ENCODE data around the gene PCDH9.

Gene PCDH9

GRCh38 chr13:66977161-66977560 lies 253.0 kb downstream of the PCDH9 start:
- no peaks in the 10 kb centered on the region for H3K4me1 ChIP-seq (ENCODE audit: control insufficient read depth in 1 of 2, insufficient read depth in 2 of 2, low read length in 2 of 2)
- H3K18ac ChIP-seq (ENCODE audit: low read length) = no peak overlapping the region
- no peak overlapping the region for H2BK120ac ChIP-seq (ENCODE audit: insufficient read depth, low read length, poor library complexity)
- no peak overlapping the region for H4K12ac ChIP-seq (ENCODE audit: low read depth, low read length)
- H2BK12ac ChIP-seq (ENCODE audit: low read length) = no peak overlapping the region
- no peak overlapping the region for H3K4me2 ChIP-seq (ENCODE audit: low read length)
- no peak overlapping the region for H2BK5ac ChIP-seq (ENCODE audit: low read depth, low read length, poor library complexity)
- no peak overlapping the region for H2AFZ ChIP-seq (ENCODE audit: insufficient read depth, low read length, poor library complexity)
- DNase-seq = no peak
- no peaks in the 10 kb centered on the region for H3K27me3 ChIP-seq (ENCODE audit: insufficient read depth, low read length)
- WGBS (ENCODE audit: extremely low coverage, insufficient coverage, insufficient read length) = no CpG with 5 or more reads among the region's 4 CpGs
- H3K36me3 ChIP-seq (ENCODE audit: control insufficient read depth in 1 of 2, insufficient read depth in 2 of 2, low read length in 2 of 2) = no peaks in the 10 kb centered on the region
- H4K91ac ChIP-seq (ENCODE audit: low read depth, low read length) = no peak overlapping the region
- H3K79me1 ChIP-seq (ENCODE audit: low read length) = no peaks in the 10 kb centered on the region
- H3K23ac ChIP-seq (ENCODE audit: low read length) = no peak overlapping the region
- H3K4me3 ChIP-seq (ENCODE audit: low read depth, low read length) = no peak overlapping the region
- H3K4ac ChIP-seq (ENCODE audit: low read depth, low read length) = no peak overlapping the region
- no peak overlapping the region for H2AK5ac ChIP-seq (ENCODE audit: low read length)
- no peak overlapping the region for H3K9ac ChIP-seq (ENCODE audit: low read length)
- H3K79me2 ChIP-seq (ENCODE audit: control insufficient read depth, insufficient read depth, low read length, poor library complexity) = no peaks in the 10 kb centered on the region
- no peak overlapping the region for H4K8ac ChIP-seq (ENCODE audit: low read depth, low read length)
- no peaks in the 10 kb centered on the region for H3K9me3 ChIP-seq (ENCODE audit: insufficient read depth, low read depth, low read length)
- H3K27ac ChIP-seq (ENCODE audit: low read depth, low read length) = no peak overlapping the region
- no peak overlapping the region for H3K14ac ChIP-seq (ENCODE audit: low read length)

GRCh38 chr13:66974889-66975288 lies 255.2 kb downstream of the PCDH9 start:
- H3K27me3 ChIP-seq (ENCODE audit: insufficient read depth, low read length) = no peaks in the 10 kb centered on the region
- H2AFZ ChIP-seq (ENCODE audit: insufficient read depth, low read length, poor library complexity) = no peak overlapping the region
- H2BK5ac ChIP-seq (ENCODE audit: low read depth, low read length, poor library complexity) = no peak overlapping the region
- no peak overlapping the region for H3K18ac ChIP-seq (ENCODE audit: low read length)
- H3K79me2 ChIP-seq (ENCODE audit: control insufficient read depth, insufficient read depth, low read length, poor library complexity) = no peaks in the 10 kb centered on the region
- H3K4me3 ChIP-seq (ENCODE audit: low read depth, low read length) = no peak overlapping the region
- H3K4me1 ChIP-seq (ENCODE audit: control insufficient read depth in 1 of 2, insufficient read depth in 2 of 2, low read length in 2 of 2) = no peaks in the 10 kb centered on the region
- H4K12ac ChIP-seq (ENCODE audit: low read depth, low read length) = no peak overlapping the region
- no peak overlapping the region for H2BK120ac ChIP-seq (ENCODE audit: insufficient read depth, low read length, poor library complexity)
- no peaks in the 10 kb centered on the region for H3K36me3 ChIP-seq (ENCODE audit: control insufficient read depth in 1 of 2, insufficient read depth in 2 of 2, low read length in 2 of 2)
- H3K14ac ChIP-seq (ENCODE audit: low read length) = no peak overlapping the region
- no peak overlapping the region for H3K9ac ChIP-seq (ENCODE audit: low read length)
- no peak overlapping the region for H4K91ac ChIP-seq (ENCODE audit: low read depth, low read length)
- H3K9me3 ChIP-seq (ENCODE audit: insufficient read depth, low read depth, low read length) = no peaks in the 10 kb centered on the region
- no peak overlapping the region for H3K23ac ChIP-seq (ENCODE audit: low read length)
- no CpG with 5 or more reads among the region's 1 CpG for WGBS (ENCODE audit: extremely low coverage, insufficient coverage, insufficient read length)
- no peak overlapping the region for H3K4ac ChIP-seq (ENCODE audit: low read depth, low read length)
- H3K79me1 ChIP-seq (ENCODE audit: low read length) = no peaks in the 10 kb centered on the region
- DNase-seq = no peak
- H3K27ac ChIP-seq (ENCODE audit: low read depth, low read length) = no peak overlapping the region
- H4K8ac ChIP-seq (ENCODE audit: low read depth, low read length) = no peak overlapping the region
- no peak overlapping the region for H3K4me2 ChIP-seq (ENCODE audit: low read length)
- no peak overlapping the region for H2AK5ac ChIP-seq (ENCODE audit: low read length)
- no peak overlapping the region for H2BK12ac ChIP-seq (ENCODE audit: low read length)

GRCh38 chr13:66974174-66974573 lies 256.0 kb downstream of the PCDH9 start:
- Histone ChIP-seq H3K79me2 (ENCODE audit: control insufficient read depth, insufficient read depth, low read length, poor library complexity) (no peaks in the 10 kb centered on the region), H2AFZ (ENCODE audit: insufficient read depth, low read length, poor library complexity) (no peak overlapping the region), H3K4ac (ENCODE audit: low read depth, low read length) (no peak overlapping the region), H2AK5ac (ENCODE audit: low read length) (no peak overlapping the region), H3K9ac (ENCODE audit: low read length) (no peak overlapping the region), H3K9me3 (ENCODE audit: insufficient read depth, low read depth, low read length) (no peaks in the 10 kb centered on the region), H4K12ac (ENCODE audit: low read depth, low read length) (no peak overlapping the region), H3K14ac (ENCODE audit: low read length) (no peak overlapping the region), H3K4me3 (ENCODE audit: low read depth, low read length) (no peak overlapping the region), H3K4me2 (ENCODE audit: low read length) (no peak overlapping the region), H3K27ac (ENCODE audit: low read depth, low read length) (no peak overlapping the region), H3K23ac (ENCODE audit: low read length) (no peak overlapping the region), H2BK120ac (ENCODE audit: insufficient read depth, low read length, poor library complexity) (no peak overlapping the region), H4K8ac (ENCODE audit: low read depth, low read length) (no peak overlapping the region), H3K36me3 (ENCODE audit: control insufficient read depth in 1 of 2, insufficient read depth in 2 of 2, low read length in 2 of 2) (no peaks in the 10 kb centered on the region), H3K27me3 (ENCODE audit: insufficient read depth, low read length) (no peaks in the 10 kb centered on the region), H2BK12ac (ENCODE audit: low read length) (no peak overlapping the region), H3K18ac (ENCODE audit: low read length) (no peak overlapping the region), H2BK5ac (ENCODE audit: low read depth, low read length, poor library complexity) (no peak overlapping the region), H3K79me1 (ENCODE audit: low read length) (no peaks in the 10 kb centered on the region), H3K4me1 (ENCODE audit: control insufficient read depth in 1 of 2, insufficient read depth in 2 of 2, low read length in 2 of 2) (no peaks in the 10 kb centered on the region), H4K91ac (ENCODE audit: low read depth, low read length) (no peak overlapping the region)
- WGBS (ENCODE audit: extremely low coverage, insufficient coverage, insufficient read length) = no CpG with 5 or more reads among the region's 1 CpG
- no peak for DNase-seq

- H3K18ac ChIP-seq (ENCODE audit: low read length) = no peak overlapping the region
- WGBS (ENCODE audit: extremely low coverage, insufficient coverage, insufficient read length) = no CpG with 5 or more reads among the region's 3 CpGs
- H2BK12ac ChIP-seq (ENCODE audit: low read length) = no peak overlapping the region
- no peak overlapping the region for H2AFZ ChIP-seq (ENCODE audit: insufficient read depth, low read length, poor library complexity)
- H3K4me2 ChIP-seq (ENCODE audit: low read length) = no peak overlapping the region
- H3K14ac ChIP-seq (ENCODE audit: low read length) = no peak overlapping the region
- H2AK5ac ChIP-seq (ENCODE audit: low read length) = no peak overlapping the region
- no peak overlapping the region for H4K8ac ChIP-seq (ENCODE audit: low read depth, low read length)
- no peak overlapping the region for H3K4me3 ChIP-seq (ENCODE audit: low read depth, low read length)
- H4K12ac ChIP-seq (ENCODE audit: low read depth, low read length) = no peak overlapping the region
- no peak overlapping the region for H3K27ac ChIP-seq (ENCODE audit: low read depth, low read length)
- H3K27me3 ChIP-seq (ENCODE audit: insufficient read depth, low read length) = no peaks in the 10 kb centered on the region
- no peak overlapping the region for H4K91ac ChIP-seq (ENCODE audit: low read depth, low read length)
- no peaks in the 10 kb centered on the region for H3K4me1 ChIP-seq (ENCODE audit: control insufficient read depth in 1 of 2, insufficient read depth in 2 of 2, low read length in 2 of 2)
- DNase-seq = no peak
- no peaks in the 10 kb centered on the region for H3K36me3 ChIP-seq (ENCODE audit: control insufficient read depth in 1 of 2, insufficient read depth in 2 of 2, low read length in 2 of 2)
- H3K9me3 ChIP-seq (ENCODE audit: insufficient read depth, low read depth, low read length) = no peaks in the 10 kb centered on the region
- no peak overlapping the region for H3K9ac ChIP-seq (ENCODE audit: low read length)
- H3K79me1 ChIP-seq (ENCODE audit: low read length) = no peaks in the 10 kb centered on the region
- no peak overlapping the region for H2BK120ac ChIP-seq (ENCODE audit: insufficient read depth, low read length, poor library complexity)
- no peaks in the 10 kb centered on the region for H3K79me2 ChIP-seq (ENCODE audit: control insufficient read depth, insufficient read depth, low read length, poor library complexity)
- no peak overlapping the region for H3K4ac ChIP-seq (ENCODE audit: low read depth, low read length)
- no peak overlapping the region for H3K23ac ChIP-seq (ENCODE audit: low read length)
- H2BK5ac ChIP-seq (ENCODE audit: low read depth, low read length, poor library complexity) = no peak overlapping the region
These were observed 257.5 kb downstream of the PCDH9 start for GRCh38 chr13:66972659-66973058.

Measured in trophoblast cell (in vitro differentiated cells and primary cell).